Frontal cortex (tissue), 4 donors: ENCODE data around the gene SMCO4. TPM values are rescaled to one million over a fixed set of nuclear protein-coding genes. Genes with fewer than 3 reads are reported as not detected.
"Not testable (repeated sequence)": the region's sequence is repeated elsewhere in the genome, so short reads cannot be mapped to it uniquely, and the experiment has no call there.

Source experiments
- DNase-seq, 2 donors: peaks; one replicate each; pipeline ENCODE4 v3.0.0; 2012; ENCODE audit warnings: low spot score in 2 of 2
- FAIRE-seq: peaks from 2 replicates; lab custom pipeline; 2012; peaks lifted over from hg19 to GRCh38; lab: Jason Lieb, UNC
- total RNA-seq: library from RNA; depleted of rRNA; stranded (reverse); fragments of >200 nt; gene quantifications from one replicate; pipeline ENCODE4 v1.2.3, GENCODE V29; 2014
- donor health status: control.
- donor health status: control.
- donor health status: control.

SMCO4 gene
- total RNA-seq, 1 donor from 2014 or later, result 2.9 TPM

DNA sequence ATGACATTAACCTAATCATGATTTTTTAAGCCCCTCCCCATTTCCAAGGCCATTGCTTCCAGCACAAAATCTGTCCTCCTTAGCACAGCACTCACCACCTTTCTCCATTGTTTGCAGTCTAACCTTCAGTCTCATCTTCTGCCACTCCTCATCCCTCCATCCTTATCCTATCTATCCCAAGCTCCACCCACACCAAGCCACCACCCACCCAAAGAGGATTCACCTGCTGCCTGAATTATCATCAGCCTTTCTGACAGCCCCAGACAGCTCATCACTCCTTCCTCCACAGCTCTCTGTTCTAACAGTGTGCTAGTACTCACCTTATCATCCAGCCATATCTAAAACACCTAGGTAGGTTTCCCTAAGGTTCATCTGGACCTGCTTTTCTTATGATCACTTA is 20.7 kb upstream of the SMCO4 start:
- no peak for FAIRE-seq
- DNase-seq, result no peak

DNA sequence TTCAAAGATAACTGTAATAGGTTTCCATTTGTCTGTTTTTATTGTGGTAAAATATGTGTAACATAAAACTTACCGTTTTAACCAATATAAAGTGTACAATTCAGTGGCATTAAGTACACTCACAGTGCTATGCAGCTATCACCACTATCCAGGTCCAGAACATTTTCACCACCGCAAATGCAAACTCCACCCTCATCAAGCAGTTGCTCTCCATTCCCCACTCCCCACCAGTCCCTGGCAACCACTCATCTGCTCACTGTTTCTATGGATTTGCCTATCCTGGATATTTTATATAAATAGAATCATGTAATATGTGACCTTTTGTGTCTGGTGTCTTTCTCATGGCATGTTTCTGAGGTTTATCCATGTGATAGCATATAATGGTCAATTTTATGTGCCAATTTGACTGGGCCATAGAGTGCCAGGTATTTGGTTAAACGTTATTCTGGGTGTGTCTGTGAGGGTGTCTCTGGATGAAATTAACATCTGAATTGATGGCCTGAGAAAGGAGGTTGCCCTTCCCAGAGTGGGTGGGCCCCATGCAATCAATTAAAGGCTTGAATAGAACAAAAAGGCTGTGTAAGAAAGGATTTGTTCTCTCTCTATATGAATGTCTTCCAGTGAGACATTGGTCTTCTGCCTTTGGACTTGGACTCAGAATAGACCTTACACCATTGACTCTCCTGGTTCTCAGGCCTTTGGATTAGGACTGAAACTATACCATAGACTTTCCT is 17.2 kb upstream of the SMCO4 start:
- FAIRE-seq, result no peak
- DNase-seq, result no peak

DNA sequence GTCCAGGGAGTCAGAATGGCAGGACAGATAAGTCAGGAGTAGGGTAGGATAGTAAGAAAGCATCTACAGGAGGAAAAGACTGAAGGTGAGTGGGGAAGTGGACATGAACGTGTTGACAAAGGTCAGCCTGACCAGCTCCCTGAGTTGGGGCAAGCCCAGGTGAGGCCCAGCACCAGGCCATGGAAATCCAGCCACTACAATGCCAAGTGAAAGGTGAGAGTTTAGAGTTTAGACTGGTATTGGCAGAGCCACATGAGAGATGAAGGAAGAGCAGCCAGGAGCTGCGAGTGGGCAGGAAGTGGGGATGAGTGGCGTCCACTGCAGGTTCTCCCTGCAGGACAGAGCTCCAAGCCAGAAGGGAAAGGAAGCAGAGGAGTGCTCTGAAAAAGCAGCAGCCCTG is 16.5 kb upstream of the SMCO4 start:
- FAIRE-seq, result no peak
- DNase-seq, result no peak

DNA sequence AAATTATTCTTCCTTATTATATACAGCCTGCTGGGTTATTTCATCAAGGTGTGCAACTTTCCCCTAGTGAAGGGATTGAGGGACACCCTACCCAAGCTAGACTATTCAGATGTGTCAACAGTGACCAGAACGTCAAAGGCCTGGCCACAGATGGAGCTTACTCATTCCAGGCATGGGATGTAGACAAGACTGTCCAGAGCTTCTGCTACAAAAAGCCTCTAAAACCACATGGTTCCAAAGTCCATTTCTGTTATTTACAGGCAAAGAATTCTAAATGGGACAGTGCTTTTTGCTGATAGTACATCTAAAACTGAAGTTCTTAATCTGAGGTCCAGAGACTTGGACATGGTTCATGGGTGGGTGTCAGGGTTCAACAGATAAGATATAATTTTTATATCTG is 9.7 kb upstream of the SMCO4 start:
- DNase-seq (no peak), FAIRE-seq (no peak)

DNA sequence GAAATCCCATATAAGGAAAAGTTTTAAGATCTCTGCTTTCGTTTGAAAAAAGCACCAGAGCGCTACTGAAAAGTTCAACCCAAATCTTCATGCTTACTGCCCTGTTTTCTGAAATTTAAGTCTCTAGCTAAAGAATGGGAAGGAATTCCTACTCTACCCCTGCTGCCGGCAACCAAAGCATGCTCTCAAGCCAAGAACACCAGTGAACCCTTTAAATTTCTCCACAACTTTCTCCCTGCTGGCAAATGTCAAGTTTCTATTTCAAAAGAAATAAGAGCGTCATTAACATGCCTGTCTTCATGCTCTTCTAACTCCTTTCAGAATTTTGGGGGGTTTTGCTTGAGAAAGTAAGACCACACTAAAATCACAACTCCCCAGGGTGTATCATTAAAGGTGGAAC is 6.8 kb upstream of the SMCO4 start:
- DNase-seq (no peak), FAIRE-seq (no peak)

DNA sequence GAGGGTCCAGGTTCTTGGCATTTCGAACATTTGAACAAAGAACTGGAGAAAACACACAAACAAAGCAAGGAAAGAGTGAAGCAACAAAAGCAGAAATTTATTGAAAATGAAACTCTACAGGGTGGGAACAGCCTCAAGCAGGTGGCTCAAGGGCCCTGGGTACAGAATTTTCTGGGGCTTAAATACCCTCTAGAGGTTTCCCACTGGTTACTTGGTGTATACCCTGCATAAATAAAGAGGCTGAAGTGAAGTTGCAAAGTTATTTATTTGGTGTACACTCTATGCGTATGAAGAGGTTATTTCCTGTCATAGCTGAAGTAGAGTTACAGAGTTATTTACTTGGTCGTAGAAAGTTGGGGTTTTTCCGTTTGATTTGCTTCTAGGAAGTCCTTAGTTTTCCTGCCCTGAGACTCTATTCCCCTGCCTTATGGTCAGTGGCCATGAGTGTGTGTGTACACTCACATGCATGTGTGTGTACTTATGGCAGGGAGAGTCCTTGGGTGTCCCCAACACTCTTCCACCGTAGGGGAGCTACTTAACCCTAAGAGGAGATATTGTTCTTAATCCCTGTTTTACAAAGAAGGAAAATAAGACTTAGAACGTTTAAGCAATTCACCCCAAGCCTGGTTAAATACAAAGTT is 5.6 kb upstream of the SMCO4 start:
- FAIRE-seq (no peak), DNase-seq (no peak)

DNA sequence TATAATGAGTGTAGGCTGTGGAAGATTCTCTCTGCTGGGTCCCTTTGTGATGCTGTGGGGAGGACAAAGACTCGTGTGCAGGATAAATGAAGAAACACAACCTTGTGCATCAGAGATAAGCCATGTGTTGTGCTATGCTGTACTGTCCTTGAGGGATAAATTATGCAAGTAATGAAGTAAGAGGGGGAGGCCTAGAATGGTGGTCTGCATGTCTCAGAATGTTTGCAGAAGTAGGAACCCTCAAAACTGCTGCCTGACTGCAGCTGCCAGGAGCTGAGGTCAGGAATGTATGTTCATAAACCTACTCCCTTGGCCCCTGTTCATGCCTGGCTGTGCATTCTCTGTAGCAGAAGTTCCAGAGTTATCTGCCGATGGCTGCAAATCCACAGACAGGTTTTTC is 4.6 kb upstream of the SMCO4 start:
- DNase-seq, result no peak
- FAIRE-seq, result no peak

DNA sequence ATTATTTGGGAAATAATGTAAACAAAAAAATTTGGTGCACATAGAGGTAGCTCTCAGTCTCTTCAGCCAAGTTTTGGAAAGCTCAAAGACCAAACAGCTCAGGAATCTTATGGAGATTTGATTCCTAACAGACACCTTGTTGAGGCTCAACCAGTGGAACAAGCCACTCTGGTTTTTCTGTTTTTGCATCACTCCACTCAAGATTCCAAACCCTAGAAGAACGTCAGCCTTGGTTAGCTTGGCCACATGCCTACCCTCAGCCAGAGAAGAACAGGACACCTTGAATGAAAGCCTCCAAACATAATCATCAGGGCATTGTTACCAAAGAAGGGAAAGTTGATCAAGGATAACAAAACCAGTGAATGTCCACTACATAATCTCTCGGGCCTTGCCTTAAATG is 3.8 kb upstream of the SMCO4 start:
- FAIRE-seq (no peak), DNase-seq (no peak)

DNA sequence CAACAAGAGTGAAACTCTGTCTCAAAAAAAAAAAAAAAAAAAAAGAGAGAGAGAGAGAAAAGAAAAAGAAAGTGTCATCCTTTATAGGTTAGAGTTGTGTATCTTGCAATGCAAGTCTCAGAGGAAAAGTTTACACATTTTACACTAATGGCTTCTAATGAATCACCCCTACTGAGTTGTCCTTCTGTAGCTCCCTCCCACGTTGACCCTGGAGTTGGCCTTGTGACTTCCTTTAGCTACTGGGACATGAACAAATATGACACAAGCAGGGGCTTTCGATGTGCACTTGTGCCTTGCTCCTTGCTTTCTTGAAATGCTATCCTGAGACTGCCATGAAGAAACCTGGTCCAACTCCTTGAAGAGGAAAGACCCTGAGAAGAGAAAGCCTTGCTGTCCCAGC is 2.4 kb upstream of the SMCO4 start:
- DNase-seq (no peak), FAIRE-seq (no peak)

DNA sequence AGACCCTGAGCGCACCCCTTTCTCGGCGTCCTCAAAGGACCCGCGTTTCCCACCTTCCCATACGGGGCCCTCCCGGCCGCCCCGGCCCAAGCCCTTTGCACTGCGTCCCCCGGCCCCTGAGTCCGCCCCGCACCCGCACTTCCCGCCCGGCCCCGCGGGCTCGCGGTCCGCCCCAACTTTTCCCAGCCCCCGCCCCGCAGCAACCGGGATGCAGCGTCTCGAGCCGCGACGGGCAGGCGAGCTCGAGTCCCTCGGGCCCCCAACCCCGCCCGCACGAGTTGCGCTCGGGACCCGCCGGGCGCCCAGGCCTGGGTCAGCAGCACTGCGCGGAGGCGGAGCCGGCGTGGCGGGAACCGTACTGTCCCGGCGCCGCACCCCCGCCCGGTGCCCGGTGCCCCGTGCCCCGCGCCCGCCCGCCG is 371 bp downstream of the SMCO4 start:
- peak in 1 of 2 donors; percentile 42 for DNase-seq
- no peak for FAIRE-seq

DNA sequence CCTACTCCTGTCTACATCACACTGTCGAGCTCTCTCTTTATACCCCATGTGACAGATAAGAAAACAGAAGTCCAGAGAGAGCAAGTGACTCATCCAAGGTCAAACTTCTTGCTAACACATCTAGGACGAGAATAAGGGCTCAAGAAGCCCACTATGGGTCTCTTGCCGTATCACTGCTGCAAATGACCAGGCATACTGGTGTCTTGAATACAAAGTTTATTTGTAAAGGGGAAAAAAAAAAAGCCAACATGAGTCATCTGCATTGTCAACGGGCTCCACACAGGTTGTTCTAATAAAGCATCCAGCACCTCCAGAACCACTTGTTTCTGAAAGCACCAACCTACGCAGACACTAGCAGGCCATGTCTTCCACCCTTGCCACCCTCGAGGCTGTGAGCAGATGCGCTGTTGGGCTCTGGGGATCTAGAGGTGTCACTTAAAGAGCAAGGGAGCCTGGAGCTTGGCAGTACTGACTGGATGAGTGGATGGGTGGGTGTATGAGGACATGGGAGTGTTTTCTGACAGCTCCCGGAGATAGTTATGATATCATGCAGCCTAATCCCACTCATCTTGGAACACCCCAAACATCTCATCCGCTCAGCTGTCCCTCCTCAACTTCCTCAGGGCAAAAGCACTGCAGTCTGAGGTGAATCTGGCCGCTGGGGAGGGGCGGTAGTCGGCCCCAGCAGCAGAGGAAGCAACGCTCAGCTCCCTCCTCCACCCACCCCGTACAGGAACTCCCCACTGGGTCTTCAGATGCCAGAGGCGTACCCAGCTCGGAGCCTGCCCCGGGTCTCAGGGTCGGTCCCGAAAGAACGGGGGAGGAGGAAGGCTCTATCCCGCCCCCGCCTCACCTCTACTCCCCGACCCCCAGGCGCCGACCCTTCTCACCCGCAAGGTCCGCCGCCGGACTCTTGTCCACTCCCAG is 1.0 kb downstream of the SMCO4 start:
- peak; percentile 37 to 47 for DNase-seq
- FAIRE-seq, result no peak

DNA sequence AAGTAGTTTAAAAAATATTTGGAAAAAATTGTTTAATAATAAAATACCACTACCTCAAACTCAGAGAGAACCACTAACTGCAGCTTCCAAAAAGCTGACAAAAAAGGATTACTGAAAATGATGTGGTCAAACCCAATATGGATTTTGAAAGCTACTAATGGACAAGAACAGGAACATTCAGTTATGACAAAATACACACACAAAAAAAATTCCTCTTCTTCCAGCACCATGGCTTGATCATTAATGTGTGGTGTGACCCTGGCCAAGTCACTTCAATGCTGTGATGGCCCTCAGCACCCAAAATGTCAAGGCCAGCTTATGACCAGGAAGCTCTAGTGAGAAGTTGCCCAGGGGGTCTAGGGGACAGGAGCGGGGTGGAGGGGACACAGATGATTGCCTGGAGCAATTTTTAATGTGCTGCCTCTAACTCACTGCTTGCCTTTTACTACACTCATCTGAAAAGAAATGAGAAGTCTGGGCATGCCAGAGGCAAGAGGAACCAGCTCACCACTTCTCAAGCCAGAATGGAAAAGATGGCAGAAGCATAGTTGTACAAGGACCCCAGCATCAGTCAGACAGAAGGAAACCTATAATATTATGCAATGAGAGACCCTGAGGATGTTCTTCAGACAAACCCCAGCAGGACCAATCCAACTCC is 2.2 kb downstream of the SMCO4 start:
- DNase-seq (no peak), FAIRE-seq (no peak)

DNA sequence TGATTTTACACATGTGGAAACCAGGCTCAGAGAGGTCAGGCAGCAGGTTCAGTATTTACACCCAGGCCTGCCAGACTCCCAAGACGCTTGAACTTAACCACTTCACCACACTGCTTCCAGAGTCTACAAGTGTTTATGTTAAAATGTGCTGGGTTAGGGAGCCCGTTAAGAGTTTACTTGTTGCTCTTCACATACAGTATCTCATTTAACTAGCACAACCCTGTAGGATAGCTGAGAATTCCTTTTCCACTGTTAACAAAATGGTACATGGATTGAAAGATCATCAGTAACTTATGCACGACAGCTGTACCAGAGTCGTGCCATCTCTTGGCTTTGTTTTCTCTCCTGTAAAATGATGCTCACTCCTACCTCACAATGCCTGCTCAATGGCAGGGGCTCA is 2.9 kb downstream of the SMCO4 start:
- FAIRE-seq (no peak), DNase-seq (no peak)

DNA sequence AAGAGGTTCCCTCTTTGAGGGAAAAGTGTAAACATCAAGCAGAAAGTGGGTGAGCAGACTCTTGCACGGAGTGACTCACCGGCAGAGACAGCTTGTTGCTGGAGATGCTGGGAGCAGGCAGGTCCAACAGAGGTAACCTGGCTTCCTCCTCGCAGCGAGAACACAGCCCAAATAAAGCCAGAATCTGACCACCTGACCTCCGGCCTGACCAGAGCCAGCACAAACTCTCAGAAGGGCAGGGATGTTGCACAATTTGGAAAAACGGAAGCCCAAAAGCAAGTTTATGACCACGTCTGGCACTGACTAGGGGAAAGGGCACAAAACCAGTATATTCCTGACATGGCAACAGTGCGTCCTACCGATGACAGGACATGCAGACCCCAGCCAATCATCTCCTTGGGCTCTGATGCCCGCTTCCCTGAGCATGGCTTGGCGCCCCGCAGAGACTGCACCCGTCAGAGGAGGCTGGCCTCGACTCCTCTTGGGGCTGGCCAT is 5.4 kb downstream of the SMCO4 start:
- DNase-seq (peak in 1 of 2 donors; percentile 29), FAIRE-seq (no peak)

DNA sequence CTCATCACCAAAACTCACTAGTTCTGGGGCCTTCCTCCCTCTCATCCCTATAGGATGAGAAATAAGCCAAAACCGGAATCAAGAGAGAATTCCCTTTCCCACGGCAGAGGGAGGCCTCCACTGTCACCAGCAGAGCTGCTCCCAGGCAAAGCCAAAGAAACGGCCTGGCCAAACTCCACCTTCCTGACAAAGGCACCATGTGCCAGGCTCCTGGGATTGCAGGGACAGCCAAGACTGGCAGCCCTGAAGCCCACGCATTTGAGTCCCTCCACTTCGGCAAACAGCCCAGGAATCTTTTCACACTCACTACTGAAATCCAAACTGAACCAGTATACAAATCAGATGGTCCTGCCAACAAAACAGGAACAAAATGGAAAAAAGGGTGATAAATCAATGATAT is 6.1 kb downstream of the SMCO4 start:
- DNase-seq (peak; percentile 39 to 54), FAIRE-seq (no peak)

DNA sequence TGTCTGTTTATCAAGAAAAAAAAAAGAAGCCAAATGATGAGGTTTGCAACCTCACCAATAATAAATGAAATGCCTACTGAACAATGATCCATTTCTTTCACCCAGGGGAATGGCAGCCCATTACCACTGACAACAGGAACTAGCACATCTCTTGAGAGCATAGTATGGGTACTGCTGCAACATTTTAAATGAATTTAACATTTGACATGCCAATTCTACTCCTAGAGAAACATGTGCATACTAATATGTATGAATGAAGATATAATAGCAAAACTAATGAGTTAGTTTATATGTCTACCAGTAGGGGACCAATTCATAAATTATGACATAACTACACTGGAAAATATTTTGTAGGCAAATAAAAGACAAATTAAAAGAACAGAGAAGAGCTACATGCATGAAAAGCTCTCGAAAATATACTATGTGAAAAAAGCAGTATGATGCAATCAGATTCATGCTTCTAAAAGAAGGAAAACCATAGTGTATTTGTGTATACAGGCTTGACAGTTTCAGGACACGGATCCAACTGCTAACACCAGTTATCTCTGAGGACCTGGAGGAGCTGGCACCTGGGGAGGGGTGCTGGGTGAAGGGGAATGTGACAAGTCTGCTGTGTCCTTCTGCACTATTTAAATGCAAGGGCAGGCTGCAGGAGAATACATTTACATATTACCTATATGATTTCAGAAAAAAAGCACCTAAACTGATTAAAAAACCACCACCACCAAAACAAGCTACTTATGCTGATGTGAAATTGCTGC is 6.9 kb downstream of the SMCO4 start:
- no peak for FAIRE-seq
- no peak for DNase-seq

DNA sequence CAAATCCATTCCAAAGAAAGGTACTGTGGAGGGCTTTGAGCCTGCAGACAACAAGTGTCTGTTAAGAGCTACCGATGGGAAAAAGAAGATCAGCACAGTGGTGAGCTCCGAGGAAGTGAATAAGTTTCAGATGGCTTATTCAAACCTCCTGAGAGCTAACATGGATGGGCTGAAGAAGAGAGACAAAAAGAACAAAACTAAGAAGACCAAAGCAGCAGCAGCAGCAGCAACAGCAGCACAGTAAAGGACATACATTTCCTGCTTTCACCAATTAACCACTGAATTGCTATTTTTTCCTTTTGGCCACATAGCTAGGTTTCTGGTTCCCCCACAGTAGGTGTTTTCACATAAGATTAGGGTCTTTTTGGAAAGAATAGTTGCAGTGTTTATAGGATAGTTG is 7.6 kb downstream of the SMCO4 start:
- not testable (repeated sequence) for FAIRE-seq, DNase-seq

DNA sequence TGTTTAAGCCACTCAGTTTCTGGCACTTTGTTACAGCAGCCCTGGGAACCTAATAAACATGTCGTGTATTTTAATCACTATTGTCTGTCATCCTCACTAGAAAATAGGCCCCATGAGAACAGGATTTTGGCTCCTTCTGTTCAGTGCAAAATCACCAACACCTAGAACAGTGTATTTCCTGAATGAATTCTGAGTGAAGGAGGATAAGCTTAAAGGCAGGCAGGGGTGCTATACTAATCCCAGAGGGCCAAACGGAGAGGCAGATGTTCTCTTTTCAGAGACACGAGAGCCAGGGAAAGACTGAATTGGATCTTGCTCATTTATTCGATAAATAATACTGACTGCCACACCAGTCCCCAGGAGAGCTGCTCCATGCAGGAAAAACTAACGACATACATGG is 10.4 kb downstream of the SMCO4 start:
- FAIRE-seq (no peak), DNase-seq (no peak)

DNA sequence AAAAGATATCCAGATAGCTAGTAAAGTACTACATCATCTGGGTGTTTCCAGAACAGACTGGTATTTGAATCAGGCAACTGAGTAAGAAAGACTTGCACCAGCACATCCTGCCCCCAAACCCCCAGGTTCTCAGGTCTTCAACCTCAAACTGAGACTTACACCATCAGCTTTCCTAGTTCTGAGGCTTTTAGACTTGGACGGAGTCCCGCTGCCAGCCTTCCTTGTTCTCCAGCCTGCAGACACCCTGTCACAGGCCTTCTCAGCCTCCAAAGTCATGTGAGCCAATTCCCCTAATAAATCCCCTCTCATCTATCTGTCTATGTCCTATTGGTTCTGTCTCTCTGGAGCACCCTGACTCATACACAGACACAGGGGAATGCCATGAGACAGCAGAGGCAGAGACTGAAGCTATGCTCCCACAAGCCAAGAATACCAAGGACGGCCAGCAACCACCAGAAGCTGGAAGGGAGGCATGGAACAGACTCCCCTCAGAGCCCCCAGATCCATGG is 10.9 kb downstream of the SMCO4 start:
- no peak for FAIRE-seq
- no peak for DNase-seq
